Esophagus squamous epithelium (tissue), 5 donors: Measurements from ENCODE around the gene LDLRAD4. TPM values are rescaled to one million over a fixed set of nuclear protein-coding genes. Genes with fewer than 3 reads are reported as not detected.

Experiments used
- DNase-seq: peaks from one replicate; lab custom pipeline; 2025; lab: John Stamatoyannopoulos, UW
- H3K27ac ChIP-seq, 4 donors: fragments of 200-600 bp; sonication (generic); one replicate each; pipeline ENCODE4 v1.5.1; 2016 to 2019; ENCODE audit warnings: mild to moderate bottlenecking in 1 of 4
- H3K27me3 ChIP-seq, 4 donors: fragments of 200-600 bp; sonication (generic); 1 replicate in 3 of 4; 2 replicates in 1 of 4; pipeline versions ENCODE4 v1.5.1 to v1.6.0; 2017 to 2021; ENCODE audit warnings: antibody characterized with exemption in 1 of 4
- H3K36me3 ChIP-seq, 3 donors: fragments of 200-600 bp; sonication (generic); one replicate each; pipeline ENCODE4 v1.5.1; 2016 to 2019
- H3K4me1 ChIP-seq, 3 donors: fragments of 200-600 bp; sonication (generic); one replicate each; pipeline ENCODE4 v1.5.1; 2017 to 2019
- H3K4me3 ChIP-seq, 4 donors: fragments of 200-600 bp; sonication (generic); 1 replicate in 3 of 4; 2 replicates in 1 of 4; pipeline ENCODE4 v1.5.1; 2016 to 2019; ENCODE audit warnings: mild to moderate bottlenecking in 2 of 4, moderate library complexity in 1 of 4
- H3K9me3 ChIP-seq, 3 donors: fragments of 200-600 bp; sonication (generic); one replicate each; pipeline ENCODE4 v1.5.1; 2016 to 2019
- POLR2A ChIP-seq, 4 donors: fragments of 450-650 bp; IDR thresholded peaks; one replicate each; pipeline ENCODE4 v1.6.1; 2017; ENCODE audit warnings: antibody characterized with exemption in 4 of 4, mild to moderate bottlenecking in 4 of 4, moderate library complexity in 3 of 4
- WGBS, 2 donors: methylation state at CpG; one replicate each; pipeline ENCODE4 v1.1.5; 2018; 5-methylcytosine and 5-hydroxymethylcytosine counted together
- intact Hi-C: fragments of 100-400 bp; cut with DNase I; formaldehyde crosslinking; loops from one replicate; pipeline ENCODE4 v1.15.0; 2022
- total RNA-seq, 4 donors: library from RNA; depleted of rRNA; stranded (reverse); fragments of >200 nt; gene quantifications; one replicate each; pipeline ENCODE4 v1.1.0, GENCODE V29; 2016
- TF ChIP-seq, protein P1 (sequence below), 6 experiments: fragments of 450-650 bp in 4 of 6; fragments of 200-600 bp in 2 of 6; sonication (generic) in 2 of 6; IDR thresholded peaks; one replicate each; pipeline ENCODE4 v1.5.1; 2016 to 2019; ENCODE audit warnings: antibody characterized with exemption in 6 of 6, mild to moderate bottlenecking in 4 of 6, moderate library complexity in 4 of 6
- donor health status: DM: yes; HTN: yes; CAD: no.

Gene LDLRAD4
- total RNA-seq, 4 donors from 2014 or later, result 0.91 to 17.9 (median 6.8) TPM

DNA sequence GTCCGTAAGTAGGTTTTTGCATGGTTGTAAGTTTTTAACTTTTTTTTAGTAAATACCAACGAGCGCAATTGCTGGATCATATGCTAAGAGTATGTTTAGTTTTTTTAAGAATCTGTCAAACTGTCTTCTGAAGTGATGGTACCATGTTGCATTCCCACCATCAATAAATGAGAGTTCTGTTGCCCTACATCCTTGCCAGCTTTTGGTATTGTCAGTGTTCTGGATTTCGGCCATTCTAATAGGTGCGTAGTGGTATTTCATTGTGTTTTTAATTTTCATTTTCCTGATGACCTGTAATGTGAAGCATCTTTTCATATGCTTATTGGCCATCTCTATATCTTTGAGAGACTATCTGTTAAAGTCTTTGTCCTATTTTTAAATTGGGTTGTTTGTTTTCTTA is 114.3 kb downstream of the LDLRAD4 start:
- H3K9me3 ChIP-seq, result no peaks in the 10 kb centered on the region
- no peaks in the 10 kb centered on the region for H3K36me3 ChIP-seq
- H3K4me3 ChIP-seq, result no peak overlapping the region
- no peaks in the 10 kb centered on the region for H3K4me1 ChIP-seq
- no peaks in the 10 kb centered on the region for H3K27me3 ChIP-seq
- intact Hi-C loops, result no loop called here
- no peak for DNase-seq
- TF ChIP-seq, protein P1, sequence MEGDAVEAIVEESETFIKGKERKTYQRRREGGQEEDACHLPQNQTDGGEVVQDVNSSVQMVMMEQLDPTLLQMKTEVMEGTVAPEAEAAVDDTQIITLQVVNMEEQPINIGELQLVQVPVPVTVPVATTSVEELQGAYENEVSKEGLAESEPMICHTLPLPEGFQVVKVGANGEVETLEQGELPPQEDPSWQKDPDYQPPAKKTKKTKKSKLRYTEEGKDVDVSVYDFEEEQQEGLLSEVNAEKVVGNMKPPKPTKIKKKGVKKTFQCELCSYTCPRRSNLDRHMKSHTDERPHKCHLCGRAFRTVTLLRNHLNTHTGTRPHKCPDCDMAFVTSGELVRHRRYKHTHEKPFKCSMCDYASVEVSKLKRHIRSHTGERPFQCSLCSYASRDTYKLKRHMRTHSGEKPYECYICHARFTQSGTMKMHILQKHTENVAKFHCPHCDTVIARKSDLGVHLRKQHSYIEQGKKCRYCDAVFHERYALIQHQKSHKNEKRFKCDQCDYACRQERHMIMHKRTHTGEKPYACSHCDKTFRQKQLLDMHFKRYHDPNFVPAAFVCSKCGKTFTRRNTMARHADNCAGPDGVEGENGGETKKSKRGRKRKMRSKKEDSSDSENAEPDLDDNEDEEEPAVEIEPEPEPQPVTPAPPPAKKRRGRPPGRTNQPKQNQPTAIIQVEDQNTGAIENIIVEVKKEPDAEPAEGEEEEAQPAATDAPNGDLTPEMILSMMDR (IDR thresholded peaks at IDR 0.05), result no peak
- no peak for TF ChIP-seq POLR2A (IDR thresholded peaks at IDR 0.05)
- 73 to 75% methylated on average over 5 of the region's 5 CpGs for WGBS, 2 donors
- no peak overlapping the region for H3K27ac ChIP-seq

DNA sequence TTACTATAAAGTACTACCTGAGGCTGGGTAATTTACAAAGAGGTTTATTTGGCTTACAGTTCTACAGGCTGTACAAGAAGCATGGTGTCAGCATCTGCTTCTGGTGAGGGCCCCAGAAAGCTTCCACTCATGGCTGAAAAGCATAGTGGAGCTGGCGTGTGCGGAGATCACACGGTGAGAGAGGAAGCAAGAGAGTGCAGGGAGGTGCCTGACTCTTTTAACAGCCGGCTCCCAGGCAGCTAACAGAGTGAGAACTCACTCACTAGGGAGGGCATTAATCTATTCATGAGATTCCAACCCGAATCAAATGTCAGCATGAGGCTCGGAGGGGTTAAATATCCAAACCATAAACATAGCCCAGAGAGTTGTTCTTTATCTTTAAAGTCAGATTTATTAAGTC is 117.3 kb downstream of the LDLRAD4 start:
- no peak for TF ChIP-seq POLR2A (IDR thresholded peaks at IDR 0.05)
- TF ChIP-seq, protein P1 (IDR thresholded peaks at IDR 0.05), result no peak
- no peaks in the 10 kb centered on the region for H3K36me3 ChIP-seq
- no peaks in the 10 kb centered on the region for H3K27me3 ChIP-seq
- no peak overlapping the region for H3K4me3 ChIP-seq
- no peak for DNase-seq
- H3K9me3 ChIP-seq, result no peaks in the 10 kb centered on the region
- no peaks in the 10 kb centered on the region for H3K4me1 ChIP-seq
- WGBS, 2 donors, result 61 to 64% methylated on average over 6 of the region's 6 CpGs
- intact Hi-C loops, result no loop called here
- H3K27ac ChIP-seq, result no peak overlapping the region

DNA sequence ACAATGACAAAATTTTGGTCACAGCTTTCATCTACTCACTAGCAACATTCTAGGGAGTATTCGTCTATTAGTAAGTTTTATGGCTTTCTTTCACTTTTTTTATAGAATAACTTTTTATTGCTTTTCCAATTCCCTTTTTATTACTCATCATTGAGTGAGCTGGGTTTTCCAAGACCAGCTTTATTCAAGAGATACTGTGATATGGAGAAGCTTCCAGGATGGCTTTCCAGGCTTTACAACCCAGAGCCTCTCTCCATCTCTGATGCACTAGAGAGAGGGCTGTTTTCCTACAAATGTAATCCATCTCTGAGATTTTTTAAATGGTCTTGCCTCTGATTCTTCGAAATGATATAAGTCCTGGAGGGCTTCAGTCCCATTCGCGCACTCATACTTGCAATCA is 118.3 kb downstream of the LDLRAD4 start:
- WGBS, 2 donors, result 81 to 83% methylated on average over 4 of the region's 4 CpGs
- Histone ChIP-seq H3K36me3 (no peaks in the 10 kb centered on the region), H3K9me3 (peaks cover 0 to 7% (median 0%) of the 10 kb centered on the region in 3 donors), H3K27ac (no peak overlapping the region), H3K27me3 (no peaks in the 10 kb centered on the region), H3K4me1 (no peaks in the 10 kb centered on the region), H3K4me3 (no peak overlapping the region)
- intact Hi-C loops, result no loop called here
- TF ChIP-seq POLR2A (IDR thresholded peaks at IDR 0.05), result no peak
- TF ChIP-seq, protein P1 (IDR thresholded peaks at IDR 0.05), result no peak
- DNase-seq, result no peak

- Histone ChIP-seq H3K9me3 (peaks cover 0 to 7% (median 0%) of the 10 kb centered on the region in 3 donors), H3K36me3 (no peaks in the 10 kb centered on the region), H3K4me1 (no peaks in the 10 kb centered on the region), H3K27ac (no peak overlapping the region), H3K27me3 (no peaks in the 10 kb centered on the region), H3K4me3 (no peak overlapping the region)
- TF ChIP-seq, protein P1 (IDR thresholded peaks at IDR 0.05), result no peak
- no peak for TF ChIP-seq POLR2A (IDR thresholded peaks at IDR 0.05)
- 75 to 87% methylated on average over 6 of the region's 6 CpGs for WGBS, 2 donors
- intact Hi-C loops, result no loop called here
- no peak for DNase-seq
Measured at GRCh38 chr18:13337369-13337768, 118.8 kb downstream of the LDLRAD4 start.

- 42 to 60% methylated on average over 2 of the region's 2 CpGs for WGBS, 2 donors
- DNase-seq, result no peak
- H3K9me3 ChIP-seq, result peaks cover 0 to 7% (median 0%) of the 10 kb centered on the region in 3 donors
- H3K27ac ChIP-seq, result no peak overlapping the region
- H3K4me1 ChIP-seq, result no peaks in the 10 kb centered on the region
- intact Hi-C loops, result no loop called here
- no peaks in the 10 kb centered on the region for H3K36me3 ChIP-seq
- TF ChIP-seq POLR2A (IDR thresholded peaks at IDR 0.05), result no peak
- TF ChIP-seq, protein P1 (IDR thresholded peaks at IDR 0.05), result no peak
- H3K27me3 ChIP-seq, result no peaks in the 10 kb centered on the region
- H3K4me3 ChIP-seq, result no peak overlapping the region
Measured at GRCh38 chr18:13338318-13338717, 119.8 kb downstream of the LDLRAD4 start.
